Measurements from ENCODE around the gene ZNF341. TPM values are rescaled to one million over a fixed set of nuclear protein-coding genes. Genes with fewer than 3 reads are reported as not detected.

ZNF341 gene
- total and polyA plus RNA-seq, 9 of the 15 experiments (the other 6 are each of a cell fraction or from before 2014, with no cell fraction given) = 0.08 to 2.6 (median 1.0) TPM

DNA sequence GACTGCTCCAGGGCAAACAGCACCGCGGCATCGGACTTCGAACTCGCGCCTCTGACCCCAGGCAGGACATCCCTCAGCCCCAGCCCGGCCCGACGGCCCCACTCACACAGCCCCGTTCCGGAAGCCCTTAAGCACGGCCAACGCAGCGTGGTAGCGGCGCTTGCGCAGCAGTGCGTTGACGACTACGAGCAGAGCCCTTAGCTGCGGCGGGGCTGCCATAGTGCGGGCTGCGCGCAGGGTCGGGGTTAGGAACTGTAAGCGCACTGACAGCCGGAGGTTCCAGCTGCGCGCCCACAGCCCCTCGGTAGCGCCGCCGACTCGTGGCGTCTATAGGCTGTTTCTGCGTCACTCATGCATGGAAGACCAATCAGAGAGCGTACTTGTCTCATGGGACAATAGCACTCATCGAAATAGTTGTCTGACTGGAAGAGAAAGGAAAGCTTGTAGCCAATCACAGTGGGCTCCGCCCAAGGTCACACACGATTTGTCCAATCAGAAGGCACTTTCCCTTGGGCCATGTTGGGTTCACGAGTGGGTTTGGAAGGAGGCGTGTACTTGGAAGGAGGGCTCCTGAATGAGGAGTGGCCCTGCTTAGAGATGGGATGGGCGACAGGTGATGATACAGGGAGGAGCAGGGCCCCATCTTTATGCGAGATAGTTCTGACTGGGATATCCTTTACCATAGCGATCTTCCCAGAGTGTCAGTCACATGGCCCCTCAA, 11.6 kb upstream of the ZNF341 start, which contains the start of gene PXMP4 (continued):
- TF ChIP-seq BRF1 (IDR thresholded peaks at IDR 0.05; ENCODE audit: borderline replicate concordance, extremely low read depth, insufficient read length) (no peak), FOXK2 (conservative IDR thresholded peaks at IDR 0.05 in 1 of 2, IDR thresholded peaks at IDR 0.05 in 1 of 2; ENCODE audit: low read depth in 2 of 2) (peak; percentile 69 to 80; a peak in 3 of 4 replicates), TFAM (CRISPR knock-in tag; conservative IDR thresholded peaks at IDR 0.05) (no peak), YY1 (IDR thresholded peaks at IDR 0.05; ENCODE audit: borderline replicate concordance in 1 of 3, control insufficient read depth in 1 of 3, extremely low read depth in 1 of 3, insufficient read depth in 3 of 3, insufficient read length in 1 of 3, insufficient replicate concordance in 2 of 3, low read depth in 1 of 3, low read length in 2 of 3) (peak in 1 of 3 experiments; percentile 60), XRCC3 (IDR thresholded peaks at IDR 0.05) (no peak), ZNF146 (CRISPR knock-in tag; IDR thresholded peaks at IDR 0.05; ENCODE audit: unreplicated experiment) (no peak), NR2C1 (IDR thresholded peaks at IDR 0.05) (peak; percentile 96), NR2C1 (tag; IDR thresholded peaks at IDR 0.05) (peak; percentile 93), ZNF699 (CRISPR knock-in tag; IDR thresholded peaks at IDR 0.05; ENCODE audit: insufficient replicate concordance) (no peak), ZBTB1 (CRISPR knock-in tag; IDR thresholded peaks at IDR 0.05; ENCODE audit: borderline replicate concordance, low read depth) (no peak), ZNF507 (tag; conservative IDR thresholded peaks at IDR 0.05) (no peak), EHMT2 (IDR thresholded peaks at IDR 0.05) (peak; percentile 98), ELF2 (CRISPR knock-in tag; IDR thresholded peaks at IDR 0.05) (no peak)
- TF ChIP-seq, protein P1, sequence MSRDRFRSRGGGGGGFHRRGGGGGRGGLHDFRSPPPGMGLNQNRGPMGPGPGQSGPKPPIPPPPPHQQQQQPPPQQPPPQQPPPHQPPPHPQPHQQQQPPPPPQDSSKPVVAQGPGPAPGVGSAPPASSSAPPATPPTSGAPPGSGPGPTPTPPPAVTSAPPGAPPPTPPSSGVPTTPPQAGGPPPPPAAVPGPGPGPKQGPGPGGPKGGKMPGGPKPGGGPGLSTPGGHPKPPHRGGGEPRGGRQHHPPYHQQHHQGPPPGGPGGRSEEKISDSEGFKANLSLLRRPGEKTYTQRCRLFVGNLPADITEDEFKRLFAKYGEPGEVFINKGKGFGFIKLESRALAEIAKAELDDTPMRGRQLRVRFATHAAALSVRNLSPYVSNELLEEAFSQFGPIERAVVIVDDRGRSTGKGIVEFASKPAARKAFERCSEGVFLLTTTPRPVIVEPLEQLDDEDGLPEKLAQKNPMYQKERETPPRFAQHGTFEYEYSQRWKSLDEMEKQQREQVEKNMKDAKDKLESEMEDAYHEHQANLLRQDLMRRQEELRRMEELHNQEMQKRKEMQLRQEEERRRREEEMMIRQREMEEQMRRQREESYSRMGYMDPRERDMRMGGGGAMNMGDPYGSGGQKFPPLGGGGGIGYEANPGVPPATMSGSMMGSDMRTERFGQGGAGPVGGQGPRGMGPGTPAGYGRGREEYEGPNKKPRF (IDR thresholded peaks at IDR 0.05; ENCODE audit: low read depth, low read length) = no peak
- TF ChIP-seq, protein P2, sequence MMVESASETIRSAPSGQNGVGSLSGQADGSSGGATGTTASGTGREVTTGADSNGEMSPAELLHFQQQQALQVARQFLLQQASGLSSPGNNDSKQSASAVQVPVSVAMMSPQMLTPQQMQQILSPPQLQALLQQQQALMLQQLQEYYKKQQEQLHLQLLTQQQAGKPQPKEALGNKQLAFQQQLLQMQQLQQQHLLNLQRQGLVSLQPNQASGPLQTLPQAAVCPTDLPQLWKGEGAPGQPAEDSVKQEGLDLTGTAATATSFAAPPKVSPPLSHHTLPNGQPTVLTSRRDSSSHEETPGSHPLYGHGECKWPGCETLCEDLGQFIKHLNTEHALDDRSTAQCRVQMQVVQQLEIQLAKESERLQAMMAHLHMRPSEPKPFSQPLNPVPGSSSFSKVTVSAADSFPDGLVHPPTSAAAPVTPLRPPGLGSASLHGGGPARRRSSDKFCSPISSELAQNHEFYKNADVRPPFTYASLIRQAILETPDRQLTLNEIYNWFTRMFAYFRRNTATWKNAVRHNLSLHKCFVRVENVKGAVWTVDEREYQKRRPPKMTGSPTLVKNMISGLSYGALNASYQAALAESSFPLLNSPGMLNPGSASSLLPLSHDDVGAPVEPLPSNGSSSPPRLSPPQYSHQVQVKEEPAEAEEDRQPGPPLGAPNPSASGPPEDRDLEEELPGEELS (CRISPR knock-in tag; IDR thresholded peaks at IDR 0.05; ENCODE audit: borderline replicate concordance) = peak; percentile 92
- TF ChIP-seq, protein P3, sequence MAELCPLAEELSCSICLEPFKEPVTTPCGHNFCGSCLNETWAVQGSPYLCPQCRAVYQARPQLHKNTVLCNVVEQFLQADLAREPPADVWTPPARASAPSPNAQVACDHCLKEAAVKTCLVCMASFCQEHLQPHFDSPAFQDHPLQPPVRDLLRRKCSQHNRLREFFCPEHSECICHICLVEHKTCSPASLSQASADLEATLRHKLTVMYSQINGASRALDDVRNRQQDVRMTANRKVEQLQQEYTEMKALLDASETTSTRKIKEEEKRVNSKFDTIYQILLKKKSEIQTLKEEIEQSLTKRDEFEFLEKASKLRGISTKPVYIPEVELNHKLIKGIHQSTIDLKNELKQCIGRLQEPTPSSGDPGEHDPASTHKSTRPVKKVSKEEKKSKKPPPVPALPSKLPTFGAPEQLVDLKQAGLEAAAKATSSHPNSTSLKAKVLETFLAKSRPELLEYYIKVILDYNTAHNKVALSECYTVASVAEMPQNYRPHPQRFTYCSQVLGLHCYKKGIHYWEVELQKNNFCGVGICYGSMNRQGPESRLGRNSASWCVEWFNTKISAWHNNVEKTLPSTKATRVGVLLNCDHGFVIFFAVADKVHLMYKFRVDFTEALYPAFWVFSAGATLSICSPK (IDR thresholded peaks at IDR 0.05; ENCODE audit: borderline replicate concordance) = no peak; the same call in 1 of the 2 replicates
- TF ChIP-seq, protein P4, sequence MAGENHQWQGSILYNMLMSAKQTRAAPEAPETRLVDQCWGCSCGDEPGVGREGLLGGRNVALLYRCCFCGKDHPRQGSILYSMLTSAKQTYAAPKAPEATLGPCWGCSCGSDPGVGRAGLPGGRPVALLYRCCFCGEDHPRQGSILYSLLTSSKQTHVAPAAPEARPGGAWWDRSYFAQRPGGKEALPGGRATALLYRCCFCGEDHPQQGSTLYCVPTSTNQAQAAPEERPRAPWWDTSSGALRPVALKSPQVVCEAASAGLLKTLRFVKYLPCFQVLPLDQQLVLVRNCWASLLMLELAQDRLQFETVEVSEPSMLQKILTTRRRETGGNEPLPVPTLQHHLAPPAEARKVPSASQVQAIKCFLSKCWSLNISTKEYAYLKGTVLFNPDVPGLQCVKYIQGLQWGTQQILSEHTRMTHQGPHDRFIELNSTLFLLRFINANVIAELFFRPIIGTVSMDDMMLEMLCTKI (IDR thresholded peaks at IDR 0.05; ENCODE audit: partially characterized antibody) = no peak

All from K562 (cell line).